ENCODE measurements around the gene SUMF1. TPM values are rescaled to one million over a fixed set of nuclear protein-coding genes. Genes with fewer than 3 reads are reported as not detected.
A peak's percentile ranks its signal among the peaks of the same experiment; 100 is the strongest.

The SUMF1 gene
- total RNA-seq, 4 donors from 2014 or later, result 17.9 to 71.3 (median 30.3) TPM

- no peak for TF ChIP-seq CTCF (IDR thresholded peaks at IDR 0.05)
- no peak for TF ChIP-seq POLR2A (IDR thresholded peaks at IDR 0.05)
- no peaks in the 10 kb centered on the region for H3K9me3 ChIP-seq
- peak overlapping the region; percentile 76 to 90 for H3K27ac ChIP-seq
- H3K27me3 ChIP-seq, result no peaks in the 10 kb centered on the region
- H3K4me1 ChIP-seq, result peaks cover 0 to 24% of the 10 kb centered on the region in 2 donors
- H3K4me3 ChIP-seq, result no peak overlapping the region
- intact Hi-C loops (cut with DNase I; ENCODE audit: low total_unique reads), result no loop called here
- H3K36me3 ChIP-seq, result no peaks in the 10 kb centered on the region
- no peak for DNase-seq
Measured at GRCh38 chr3:4343258-4343657, 123.8 kb downstream of the SUMF1 start.

- intact Hi-C loops (cut with DNase I; ENCODE audit: low total_unique reads), result no loop called here
- no peaks in the 10 kb centered on the region for H3K27me3 ChIP-seq
- peak overlapping the region; percentile 76 to 90 for H3K27ac ChIP-seq
- no peaks in the 10 kb centered on the region for H3K9me3 ChIP-seq
- TF ChIP-seq CTCF (IDR thresholded peaks at IDR 0.05) (no peak), POLR2A (IDR thresholded peaks at IDR 0.05) (no peak)
- no peaks in the 10 kb centered on the region for H3K36me3 ChIP-seq
- H3K4me3 ChIP-seq, result no peak overlapping the region
- H3K4me1 ChIP-seq, result peaks cover 0 to 24% of the 10 kb centered on the region in 2 donors
- DNase-seq, result no peak
Measured at GRCh38 chr3:4341336-4341675, 125.8 kb downstream of the SUMF1 start.

DNA sequence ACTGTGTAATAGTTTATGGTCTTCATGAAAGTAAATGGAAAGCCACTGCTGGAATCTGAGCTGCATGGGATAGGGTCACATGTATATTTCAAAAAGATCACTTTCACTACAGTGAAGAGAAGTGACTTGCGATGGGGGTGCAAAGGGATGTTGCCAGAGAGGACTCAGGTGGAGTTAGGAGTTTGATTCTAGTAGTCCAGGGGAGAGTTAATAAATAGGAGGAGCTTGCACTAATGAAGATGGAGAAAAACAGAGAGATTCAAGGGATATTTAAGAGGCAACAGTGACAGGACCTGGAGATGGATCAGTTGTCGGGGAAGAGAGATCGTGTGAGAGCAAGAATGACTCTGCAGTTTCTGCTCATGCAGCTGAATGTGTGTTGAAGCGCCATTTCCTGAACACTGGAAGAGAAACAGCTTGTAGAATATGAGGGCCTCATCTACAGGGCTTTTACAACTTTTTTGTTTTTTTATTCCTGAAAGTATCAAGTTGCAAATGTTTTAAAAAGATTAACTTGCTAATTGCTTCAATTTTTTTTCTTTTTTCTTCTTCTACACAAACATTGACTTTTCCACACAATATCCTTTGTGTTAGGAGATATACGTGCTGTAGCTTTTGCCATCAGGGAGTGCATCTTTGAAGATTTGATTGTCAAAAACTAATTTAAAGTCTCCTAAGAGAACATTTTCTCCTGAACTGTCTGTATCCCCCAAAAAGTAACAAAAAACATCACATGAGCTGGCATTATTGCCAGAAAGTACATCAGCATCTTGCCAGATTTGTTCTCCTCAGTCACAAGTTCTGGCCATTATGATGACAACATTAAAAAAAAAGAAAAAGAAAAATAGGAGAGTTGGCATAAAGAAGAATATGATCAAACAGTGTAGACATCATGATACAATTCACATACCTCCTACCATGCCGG, 126.4 kb downstream of the SUMF1 start:
- H3K9me3 ChIP-seq, result no peaks in the 10 kb centered on the region
- no peak overlapping the region for H3K4me3 ChIP-seq
- peak in 1 of 2 donors; percentile 57 for DNase-seq
- no peaks in the 10 kb centered on the region for H3K27me3 ChIP-seq
- intact Hi-C loops (cut with DNase I; ENCODE audit: low total_unique reads), result no loop called here
- H3K4me1 ChIP-seq, result peaks cover 0 to 24% of the 10 kb centered on the region in 2 donors
- H3K36me3 ChIP-seq, result no peaks in the 10 kb centered on the region
- TF ChIP-seq POLR2A (IDR thresholded peaks at IDR 0.05) (no peak), CTCF (IDR thresholded peaks at IDR 0.05) (no peak)
- H3K27ac ChIP-seq, result peak overlapping the region; percentile 76 to 90

DNA sequence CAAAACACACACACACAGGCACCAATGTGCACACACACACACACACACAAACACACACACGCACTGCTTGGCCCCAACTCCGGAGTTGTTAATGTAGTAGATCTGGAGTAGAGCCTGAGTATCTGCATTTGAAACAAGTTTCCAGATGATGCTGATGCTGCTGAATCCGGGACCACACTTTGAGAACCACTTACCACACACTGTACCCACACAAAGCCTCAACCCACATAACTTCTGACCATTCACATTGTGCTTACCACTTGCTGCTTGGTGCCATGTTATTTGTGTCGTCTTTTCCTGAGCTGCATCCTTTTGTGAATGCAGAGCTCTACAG, 127.0 kb downstream of the SUMF1 start:
- Histone ChIP-seq H3K4me3 (no peak overlapping the region), H3K9me3 (no peaks in the 10 kb centered on the region), H3K27me3 (no peaks in the 10 kb centered on the region), H3K36me3 (no peaks in the 10 kb centered on the region), H3K4me1 (peaks cover 0 to 24% of the 10 kb centered on the region in 2 donors), H3K27ac (peak overlapping the region; percentile 76 to 90)
- no peak for DNase-seq
- TF ChIP-seq POLR2A (IDR thresholded peaks at IDR 0.05) (no peak), CTCF (IDR thresholded peaks at IDR 0.05) (no peak)
- intact Hi-C loops (cut with DNase I; ENCODE audit: low total_unique reads), result no loop called here

GRCh38 chr3:4338751-4339150, 128.3 kb downstream of the SUMF1 start:
- Histone ChIP-seq H3K4me3 (no peak overlapping the region), H3K36me3 (no peaks in the 10 kb centered on the region), H3K4me1 (peaks cover 0 to 24% of the 10 kb centered on the region in 2 donors), H3K27ac (peak overlapping the region; percentile 76 to 90), H3K27me3 (no peaks in the 10 kb centered on the region), H3K9me3 (no peaks in the 10 kb centered on the region)
- intact Hi-C loops (cut with DNase I; ENCODE audit: low total_unique reads), result no loop called here
- TF ChIP-seq POLR2A (IDR thresholded peaks at IDR 0.05), result no peak
- TF ChIP-seq CTCF (IDR thresholded peaks at IDR 0.05), result no peak
- DNase-seq, result no peak

Measured in uterus (tissue), 4 donors.